PC-3 (cell line): ENCODE measurements around the gene PDIA3. TPM values are rescaled to one million over a fixed set of nuclear protein-coding genes. Genes with fewer than 3 reads are reported as not detected.

Experiments
- ATAC-seq: fragments of 200-7000 bp; cut with Tn5 transposase; 2 replicates; pipeline ENCODE4 v1.9.1; 2020; ENCODE audit warnings: mild to moderate bottlenecking, moderate library complexity
- BruUV-seq: library from RNA; stranded (reverse); fragments of 400-500 nt; replicated peaks from 2 replicates; lab custom pipeline; 2021; lab: Mats Ljungman, UMichigan
- CTCF ChIA-PET: fragments of 300-600 bp; sonication (Branson Sonifier 250); formaldehyde crosslinking; loops from one replicate; lab custom pipeline; 2022; ENCODE audit warnings: antibody characterized with exemption; lab: Charles Lee
- POLR2A ChIA-PET: fragments of 300-600 bp; sonication (Branson Sonifier 250); formaldehyde crosslinking; loops from one replicate; lab custom pipeline; 2022; ENCODE audit warnings: antibody characterized with exemption; ENCODE audit not compliant: unreplicated experiment; lab: Charles Lee
- DNase-seq: peaks from one replicate; pipeline ENCODE4 v3.0.0-alpha.2; 2015
- H2AFZ ChIP-seq: fragments of 300-600 bp; sonication (generic); 2 replicates; pipeline ENCODE4 v1.6.0; 2016; ENCODE audit warnings: antibody characterized with exemption, low read length
- H3F3A ChIP-seq: fragments of 300-600 bp; sonication (generic); one replicate; pipeline ENCODE4 v1.6.0; 2017; ENCODE audit warnings: antibody characterized with exemption, low read length, control low read depth, mild to moderate bottlenecking; ENCODE audit not compliant: unreplicated experiment
- H3K27ac ChIP-seq: fragments of 300-600 bp; sonication (generic); 2 replicates; pipeline ENCODE4 v1.5.1; 2016; ENCODE audit warnings: mild to moderate bottlenecking, low read length
- H3K27me3 ChIP-seq: fragments of 300-600 bp; sonication (generic); 2 replicates; pipeline ENCODE4 v1.6.1; 2016; ENCODE audit warnings: low read length, mixed read lengths
- H3K36me3 ChIP-seq: fragments of 300-600 bp; sonication (generic); 2 replicates; pipeline ENCODE4 v1.6.1; 2016; ENCODE audit warnings: low read depth, mixed run types, low read length, mixed read lengths
- H3K4me1 ChIP-seq: fragments of 300-600 bp; sonication (generic); 2 replicates; pipeline ENCODE4 v1.5.1; 2016; ENCODE audit warnings: low read length; ENCODE audit not compliant: insufficient read depth
- H3K4me2 ChIP-seq: fragments of 300-600 bp; sonication (generic); 2 replicates; pipeline ENCODE4 v1.6.0; 2016; ENCODE audit warnings: low read length
- H3K4me3 ChIP-seq: fragments of 300-600 bp; sonication (generic); 2 replicates; pipeline ENCODE4 v1.5.1; 2016; ENCODE audit warnings: mild to moderate bottlenecking, low read length, mixed read lengths
- H3K79me2 ChIP-seq: fragments of 300-600 bp; sonication (generic); 2 replicates; pipeline ENCODE4 v1.6.1; 2017; ENCODE audit warnings: low read length, mixed read lengths
- H3K9ac ChIP-seq: fragments of 300-600 bp; sonication (generic); 2 replicates; pipeline ENCODE4 v1.6.0; 2016; ENCODE audit warnings: mild to moderate bottlenecking, low read length
- H3K9me2 ChIP-seq: fragments of 300-600 bp; sonication (generic); replicated peaks from 2 replicates; pipeline ENCODE4 v1.6.1; 2016; ENCODE audit warnings: mixed run types, low read length, mixed read lengths
- H3K9me3 ChIP-seq: fragments of 300-600 bp; sonication (generic); 2 replicates; pipeline ENCODE4 v1.6.1; 2016; ENCODE audit warnings: low read length, mixed read lengths
- H4K20me1 ChIP-seq: fragments of 300-600 bp; sonication (generic); 2 replicates; pipeline ENCODE4 v1.6.1; 2016; ENCODE audit warnings: low read length, mixed read lengths
- CTCF ChIP-seq: fragments of 300-600 bp; sonication (generic); conservative IDR thresholded peaks from 2 replicates; pipeline ENCODE4 v1.5.1; 2017; ENCODE audit warnings: antibody characterized with exemption, low read depth, mild to moderate bottlenecking, low read length
- EZH2 ChIP-seq: fragments of 300-600 bp; sonication (generic); IDR thresholded peaks from one replicate; pipeline ENCODE4 v1.6.1; 2017; ENCODE audit warnings: antibody characterized with exemption, mild to moderate bottlenecking, low read length; ENCODE audit not compliant: unreplicated experiment
- EZH2phosphoT487 ChIP-seq: fragments of 300-600 bp; sonication (generic); IDR thresholded peaks from 2 replicates; pipeline ENCODE4 v1.6.1; 2018; ENCODE audit warnings: mild to moderate bottlenecking, antibody characterized with exemption, low read length, borderline replicate concordance
- intact Hi-C: fragments of 100-400 bp; cut with micrococcal nuclease; formaldehyde crosslinking; loops from 2 replicates; pipeline ENCODE4 v1.9.0; 2023
- total RNA-seq: library from RNA; depleted of rRNA; stranded (reverse); fragments of >200 nt; gene quantifications from 2 replicates; pipeline ENCODE4 v1.2.3, GENCODE V29; 2014

Gene PDIA3
- total RNA-seq, 1 experiment from 2014 or later: 187 TPM

GRCh38 chr15:43775411-43775965 lies 29.2 kb downstream of the PDIA3 start:
- Histone ChIP-seq H3K27me3 (no peaks in the 10 kb centered on the region), H3F3A (no peaks in the 10 kb centered on the region), H2AFZ (peak overlapping the region; percentile 90; the same call in 1 of the 2 replicates), H3K4me3 (peak overlapping the region; percentile 83), H3K9me2 (no peaks in the 10 kb centered on the region), H3K9me3 (no peaks in the 10 kb centered on the region), H3K4me1 (peaks cover 17% of the 10 kb centered on the region; the same call in 1 of the 2 replicates), H3K9ac (peak overlapping the region; percentile 53), H3K79me2 (peaks cover 10% of the 10 kb centered on the region; the same call in 1 of the 2 replicates), H3K4me2 (peak overlapping the region; percentile 82), H4K20me1 (no peaks in the 10 kb centered on the region), H3K27ac (peak overlapping the region; percentile 44), H3K36me3 (peaks cover 34% of the 10 kb centered on the region)
- peak; percentile 54 for ATAC-seq
- BruUV-seq: no TSS peak
- peak; percentile 95 for DNase-seq
- no peak for TF ChIP-seq EZH2phosphoT487
- TF ChIP-seq CTCF: peak; percentile 81
- no peak for TF ChIP-seq EZH2
- intact Hi-C loops: loop anchor here (1.0 kb wide), 1 partner anchor 29 kb away; the partner anchor contains the start of gene PDIA3
- CTCF ChIA-PET: no interaction called here
- POLR2A ChIA-PET: no interaction called here

- Histone ChIP-seq H3K27me3 (no peaks in the 10 kb centered on the region), H3K9me2 (no peaks in the 10 kb centered on the region), H3K79me2 (peaks cover 10% of the 10 kb centered on the region; the same call in 1 of the 2 replicates), H3K9ac (peak overlapping the region; percentile 53), H2AFZ (peak overlapping the region; percentile 90), H3K4me1 (peaks cover 17% of the 10 kb centered on the region; the same call in 1 of the 2 replicates), H3K27ac (no peak overlapping the region), H3F3A (no peaks in the 10 kb centered on the region), H4K20me1 (no peaks in the 10 kb centered on the region), H3K9me3 (no peaks in the 10 kb centered on the region), H3K36me3 (peaks cover 29% of the 10 kb centered on the region), H3K4me3 (peak overlapping the region; percentile 83), H3K4me2 (peak overlapping the region; percentile 82)
- ChIA-PET CTCF (interaction anchor here (1.1 kb wide), 1 partner anchor 48 kb away, joined by 4 read pairs; the partner anchor contains the start of gene MFAP1), POLR2A (interaction anchor here (0.5 to 0.6 kb wide), 2 partner anchors 265 to 380 kb away, joined by 3 to 5 read pairs; no protein-coding TSS in a partner anchor)
- no peak for TF ChIP-seq CTCF
- no peak for TF ChIP-seq EZH2phosphoT487
- TF ChIP-seq EZH2: no peak
- TSS peak; percentile 52 for BruUV-seq
- ATAC-seq (peak; percentile 18), DNase-seq (peak; percentile 25)
- intact Hi-C loops: loop anchor here (1.0 to 2.0 kb wide), 2 partner anchors 17 to 22 kb away; partner anchors contain the start of gene SERF2
Measured at GRCh38 chr15:43776101-43776717, 30.0 kb downstream of the PDIA3 start.
